Ishikawa (cell line): ENCODE results near the gene BUD13.

ENCODE experiments used
- CEBPB ChIP-seq: IDR thresholded peaks from 2 replicates; pipeline ENCODE4 v1.6.1; 2012
- CREB1 ChIP-seq: IDR thresholded peaks from 2 replicates; pipeline ENCODE4 v1.6.1; 2012; ENCODE audit warnings: low read depth
- EGR1 ChIP-seq: IDR thresholded peaks from 2 replicates; pipeline ENCODE4 v1.6.1; 2012
- EP300 ChIP-seq: IDR thresholded peaks from 2 replicates; pipeline ENCODE4 v1.6.1; 2012; ENCODE audit warnings: borderline replicate concordance
- FOXM1 ChIP-seq: IDR thresholded peaks from 2 replicates; pipeline ENCODE4 v1.6.1; 2012; ENCODE audit warnings: low read depth, borderline replicate concordance
- MAX ChIP-seq: IDR thresholded peaks from 2 replicates; pipeline ENCODE4 v1.6.1; 2012
- NFIC ChIP-seq: IDR thresholded peaks from 2 replicates; pipeline ENCODE4 v1.6.1; 2012
- RAD21 ChIP-seq: IDR thresholded peaks from 2 replicates; pipeline ENCODE4 v1.6.1; 2012; ENCODE audit warnings: low read depth
- REST ChIP-seq: IDR thresholded peaks from 2 replicates; pipeline ENCODE4 v1.6.1; 2012; ENCODE audit warnings: low read depth, mild to moderate bottlenecking
- TAF1 ChIP-seq: IDR thresholded peaks from 2 replicates; pipeline ENCODE4 v1.6.1; 2012; ENCODE audit warnings: low read depth, mild to moderate bottlenecking
- TCF12 ChIP-seq: IDR thresholded peaks from 2 replicates; pipeline ENCODE4 v1.6.1; 2012; ENCODE audit warnings: low read depth
- TEAD4 ChIP-seq: IDR thresholded peaks from 2 replicates; pipeline ENCODE4 v1.6.1; 2012
- USF1 ChIP-seq: IDR thresholded peaks from 2 replicates; pipeline ENCODE4 v1.6.1; 2012
- YY1 ChIP-seq: IDR thresholded peaks from 2 replicates; pipeline ENCODE4 v1.6.1; 2012; ENCODE audit warnings: low read depth
- ZBTB7A ChIP-seq: IDR thresholded peaks from 2 replicates; pipeline ENCODE4 v1.6.1; 2012; ENCODE audit warnings: low read depth

The BUD13 gene

GRCh38 chr11:116811194-116811593 is 38.4 kb upstream of the BUD13 start:
- TF ChIP-seq TAF1 (no peak), EP300 (no peak), EGR1 (no peak), TEAD4 (no peak), CEBPB (no peak), MAX (no peak), TCF12 (no peak), NFIC (no peak), USF1 (no peak), RAD21 (no peak), REST (no peak)

GRCh38 chr11:116808262-116809175 is 35.7 kb upstream of the BUD13 start:
- TF ChIP-seq EP300 (no peak), YY1 (no peak), FOXM1 (no peak), TAF1 (no peak), NFIC (no peak), REST (no peak), EGR1 (no peak), RAD21 (no peak), MAX (no peak), USF1 (no peak), TEAD4 (no peak), CEBPB (no peak), TCF12 (no peak), CREB1 (no peak), ZBTB7A (no peak)

- TF ChIP-seq FOXM1 (no peak), ZBTB7A (no peak), REST (no peak), YY1 (no peak), EGR1 (no peak), TEAD4 (no peak)
Observed at GRCh38 chr11:116807601-116808261, 34.9 kb upstream of the BUD13 start.

GRCh38 chr11:116804001-116804400 is 31.2 kb upstream of the BUD13 start:
- TF ChIP-seq REST (no peak), EGR1 (no peak), TAF1 (no peak), CREB1 (no peak), USF1 (no peak), CEBPB (no peak), YY1 (no peak), MAX (no peak), FOXM1 (no peak), TEAD4 (no peak), NFIC (no peak), TCF12 (no peak)
